WTC11 (cell line): ENCODE results near the gene RPL41.

Source experiments
- CTCF ChIP-seq: fragments of 200-600 bp; IDR thresholded peaks from 2 replicates; pipeline ENCODE4 v1.8.0; 2022; ENCODE audit warnings: antibody characterized with exemption
- MAX ChIP-seq: sonication (generic); formaldehyde crosslinking; IDR thresholded peaks from 2 replicates; pipeline ENCODE4 v1.8.0; 2022; ENCODE audit warnings: mild to moderate bottlenecking, missing genetic modification reagents
- MLX ChIP-seq: sonication (generic); formaldehyde crosslinking; IDR thresholded peaks from 2 replicates; pipeline ENCODE4 v1.8.1; 2023; ENCODE audit warnings: mild to moderate bottlenecking, missing genetic modification reagents, moderate library complexity
- SP1 ChIP-seq: sonication (generic); formaldehyde crosslinking; conservative IDR thresholded peaks from 2 replicates; pipeline ENCODE4 v1.8.1; 2022; ENCODE audit warnings: missing genetic modification reagents
- USF2 ChIP-seq: sonication (generic); formaldehyde crosslinking; IDR thresholded peaks from 2 replicates; pipeline ENCODE4 v1.8.1; 2023; ENCODE audit warnings: mild to moderate bottlenecking, missing genetic modification reagents, moderate library complexity
- ZNF416 ChIP-seq: fragments of 250-450 bp; sonication (Bioruptor Pico); IDR thresholded peaks from 2 replicates; pipeline ENCODE4 v1.9.0; 2021; ENCODE audit warnings: mild to moderate bottlenecking, inconsistent platforms
- ZNF512 ChIP-seq: sonication (generic); formaldehyde crosslinking; IDR thresholded peaks from 2 replicates; pipeline ENCODE4 v1.8.1; 2022; ENCODE audit warnings: missing genetic modification reagents, borderline replicate concordance

- TF ChIP-seq MAX (CRISPR knock-in tag) (no peak), CTCF (no peak), ZNF512 (no peak), SP1 (CRISPR knock-in tag) (no peak), MLX (no peak), ZNF416 (CRISPR knock-in tag) (no peak), USF2 (CRISPR knock-in tag) (no peak)
These were observed 25.7 kb downstream of the RPL41 start for GRCh38 chr12:56141946-56142784.
